SH-SY5Y (cell line): ENCODE measurements around the gene OPA3.

Experiments
- GATA2 ChIP-seq: IDR thresholded peaks from 2 replicates; pipeline ENCODE4 v1.6.1; 2011; ENCODE audit warnings: mild to moderate bottlenecking, low read depth, low read length
- GATA3 ChIP-seq: IDR thresholded peaks from 2 replicates; pipeline ENCODE4 v1.6.1; 2011; ENCODE audit warnings: low read depth, mild to moderate bottlenecking, low read length, moderate library complexity

DNA sequence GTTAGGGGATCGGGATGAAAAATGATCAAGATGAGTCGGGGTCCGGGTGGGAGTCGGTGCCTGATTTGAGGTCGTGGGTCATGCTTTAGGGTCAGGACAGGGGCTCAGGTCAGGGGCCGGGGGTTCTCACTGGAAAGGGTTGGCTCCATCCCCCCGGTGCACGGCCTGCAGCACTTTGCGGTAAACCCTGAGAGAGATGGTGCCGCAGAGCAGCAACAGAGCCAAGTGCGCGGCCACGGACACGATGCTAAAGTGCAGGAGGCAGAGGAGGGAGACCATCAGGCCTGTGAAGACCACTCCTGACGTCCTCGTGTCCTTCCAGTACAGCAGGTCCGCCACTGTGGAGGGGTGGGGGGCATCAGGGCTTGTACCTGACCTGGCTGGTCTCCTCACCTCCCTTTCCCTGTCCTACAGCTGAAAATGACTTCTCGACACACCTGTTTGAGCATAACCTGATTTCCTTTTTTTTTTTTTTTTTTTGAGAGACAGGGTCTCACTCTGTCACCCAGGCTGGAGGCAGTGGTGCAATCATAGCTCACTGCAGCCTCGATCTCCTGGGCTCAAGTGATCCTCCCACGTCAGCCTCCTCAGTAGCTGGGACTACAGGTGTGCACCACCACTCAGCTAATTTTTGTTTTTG, 95.3 kb downstream of the OPA3 start:
- TF ChIP-seq GATA2 (no peak), GATA3 (no peak)
